ENCODE data around the gene KMT2B. TPM values are rescaled to one million over a fixed set of nuclear protein-coding genes. Genes with fewer than 3 reads are reported as not detected.

Gene KMT2B
- total RNA-seq, 1 experiment from 2014 or later = 54.2 TPM

- intact Hi-C loops (cut with micrococcal nuclease; ENCODE audit: unreplicated experiment) = no loop called here
- H3K9me3 ChIP-seq = no peaks in the 10 kb centered on the region
- no peaks in the 10 kb centered on the region for H3K9me3 Mint-ChIP-seq (ENCODE audit: unreplicated experiment)
- H3K4me1 Mint-ChIP-seq (ENCODE audit: low read depth, unreplicated experiment) = peaks cover 17% of the 10 kb centered on the region
- no TSS peak for BruUV-seq (replicated peaks)
- peaks cover 18% of the 10 kb centered on the region for H3K36me3 Mint-ChIP-seq (ENCODE audit: insufficient read depth, unreplicated experiment)
- no peak overlapping the region for H3K4me3 ChIP-seq (ENCODE audit: low read depth, low read length)
- peaks cover 3% of the 10 kb centered on the region for H3K27me3 Mint-ChIP-seq (ENCODE audit: insufficient read depth, unreplicated experiment)
- H3K4me3 Mint-ChIP-seq (ENCODE audit: unreplicated experiment) = no peak overlapping the region
- no peaks in the 10 kb centered on the region; the same call in 1 of the 2 replicates for H3K36me3 ChIP-seq (ENCODE audit: control insufficient read depth, insufficient read depth, low read length)
- no peaks in the 10 kb centered on the region for H3K4me1 ChIP-seq
- no peak for TF ChIP-seq CTCF (IDR thresholded peaks at IDR 0.05; ENCODE audit: insufficient read depth in 1 of 2, low read depth in 1 of 2, low read length in 1 of 2, severe bottlenecking in 1 of 2, unreplicated experiment in 1 of 2)
- POLR2A ChIA-PET = no interaction called here
- CTCF ChIA-PET = no interaction called here
- no peak for DNase-seq
- no peak overlapping the region for H3K27ac Mint-ChIP-seq (ENCODE audit: unreplicated experiment)
- H3K27me3 ChIP-seq (replicated peaks; ENCODE audit: control insufficient read depth, insufficient read depth, low read length) = no peaks in the 10 kb centered on the region
These were observed 61.2 kb downstream of the KMT2B start for GRCh38 chr19:35779033-35779432.

GRCh38 chr19:35780058-35780457 lies 62.3 kb downstream of the KMT2B start:
- no peaks in the 10 kb centered on the region for H3K4me1 ChIP-seq
- BruUV-seq (replicated peaks) = no TSS peak
- ChIA-PET POLR2A (interaction anchor here (0.6 kb wide), 1 partner anchor 61 kb away, joined by 5 read pairs; no protein-coding TSS in a partner anchor), CTCF (no interaction called here)
- H3K27ac Mint-ChIP-seq (ENCODE audit: unreplicated experiment) = no peak overlapping the region
- no peak overlapping the region for H3K4me3 ChIP-seq (ENCODE audit: low read depth, low read length)
- intact Hi-C loops (cut with micrococcal nuclease; ENCODE audit: unreplicated experiment) = no loop called here
- no peaks in the 10 kb centered on the region for H3K27me3 Mint-ChIP-seq (ENCODE audit: insufficient read depth, unreplicated experiment)
- peaks cover 8% of the 10 kb centered on the region for H3K36me3 Mint-ChIP-seq (ENCODE audit: insufficient read depth, unreplicated experiment)
- no peak overlapping the region for H3K4me3 Mint-ChIP-seq (ENCODE audit: unreplicated experiment)
- TF ChIP-seq CTCF (IDR thresholded peaks at IDR 0.05; ENCODE audit: insufficient read depth in 1 of 2, low read depth in 1 of 2, low read length in 1 of 2, severe bottlenecking in 1 of 2, unreplicated experiment in 1 of 2) = no peak
- no peaks in the 10 kb centered on the region; the same call in 1 of the 2 replicates for H3K36me3 ChIP-seq (ENCODE audit: control insufficient read depth, insufficient read depth, low read length)
- peaks cover 8% of the 10 kb centered on the region for H3K4me1 Mint-ChIP-seq (ENCODE audit: low read depth, unreplicated experiment)
- no peaks in the 10 kb centered on the region for H3K9me3 ChIP-seq
- H3K9me3 Mint-ChIP-seq (ENCODE audit: unreplicated experiment) = no peaks in the 10 kb centered on the region
- no peaks in the 10 kb centered on the region for H3K27me3 ChIP-seq (replicated peaks; ENCODE audit: control insufficient read depth, insufficient read depth, low read length)
- DNase-seq = no peak

- Histone ChIP-seq H3K36me3 (ENCODE audit: control insufficient read depth, insufficient read depth, low read length) (no peaks in the 10 kb centered on the region; the same call in 1 of the 2 replicates), H3K4me3 (ENCODE audit: low read depth, low read length) (no peak overlapping the region), H3K9me3 (no peaks in the 10 kb centered on the region), H3K27me3 (replicated peaks; ENCODE audit: control insufficient read depth, insufficient read depth, low read length) (no peaks in the 10 kb centered on the region), H3K4me1 (no peaks in the 10 kb centered on the region)
- no peak for DNase-seq
- intact Hi-C loops (cut with micrococcal nuclease; ENCODE audit: unreplicated experiment) = no loop called here
- peaks cover 8% of the 10 kb centered on the region for H3K4me1 Mint-ChIP-seq (ENCODE audit: low read depth, unreplicated experiment)
- BruUV-seq (replicated peaks) = no TSS peak
- H3K9me3 Mint-ChIP-seq (ENCODE audit: unreplicated experiment) = no peaks in the 10 kb centered on the region
- peaks cover 5% of the 10 kb centered on the region for H3K36me3 Mint-ChIP-seq (ENCODE audit: insufficient read depth, unreplicated experiment)
- CTCF ChIA-PET = no interaction called here
- no peak for TF ChIP-seq CTCF (IDR thresholded peaks at IDR 0.05; ENCODE audit: insufficient read depth in 1 of 2, low read depth in 1 of 2, low read length in 1 of 2, severe bottlenecking in 1 of 2, unreplicated experiment in 1 of 2)
- POLR2A ChIA-PET = interaction anchor here (0.6 kb wide), 1 partner anchor 62 kb away, joined by 5 read pairs; no protein-coding TSS in a partner anchor
- no peaks in the 10 kb centered on the region for H3K27me3 Mint-ChIP-seq (ENCODE audit: insufficient read depth, unreplicated experiment)
- H3K27ac Mint-ChIP-seq (ENCODE audit: unreplicated experiment) = no peak overlapping the region
- no peak overlapping the region for H3K4me3 Mint-ChIP-seq (ENCODE audit: unreplicated experiment)
These were observed 62.9 kb downstream of the KMT2B start for GRCh38 chr19:35780717-35781116.

Data from Caco-2 (cell line).